ENCODE results near the gene WDR64. TPM values are rescaled to one million over a fixed set of nuclear protein-coding genes. Genes with fewer than 3 reads are reported as not detected.

WDR64 gene
- total RNA-seq, 2 donors from 2014 or later, result not detected

GRCh38 chr1:241632987-241633386 is 19.1 kb upstream of the WDR64 start:
- no peak for DNase-seq
- Histone ChIP-seq H3K9me3 (ENCODE audit: control insufficient read depth, low read length) (no peaks in the 10 kb centered on the region), H3K27me3 (ENCODE audit: control insufficient read depth, insufficient read depth, low read length, poor library complexity, severe bottlenecking) (peaks cover 64% of the 10 kb centered on the region), H3K27ac (ENCODE audit: low read depth, low read length) (no peak overlapping the region), H3K4me3 (ENCODE audit: low read length) (no peak overlapping the region), H3K36me3 (ENCODE audit: control insufficient read depth, insufficient read depth, low read length) (no peaks in the 10 kb centered on the region), H3K9ac (ENCODE audit: extremely low read depth, low read length, poor library complexity, severe bottlenecking) (no peak overlapping the region), H3K4me1 (ENCODE audit: control insufficient read depth, insufficient read depth, low read length) (no peaks in the 10 kb centered on the region)
- Mint-ChIP-seq H3K4me1 (peaks cover 8% of the 10 kb centered on the region), H3K27ac (no peak overlapping the region), H3K9me3 (no peaks in the 10 kb centered on the region), H3K27me3 (ENCODE audit: insufficient read depth) (peaks cover 52% of the 10 kb centered on the region), H3K4me3 (no peak overlapping the region), H3K36me3 (ENCODE audit: low read depth) (peaks cover 30% of the 10 kb centered on the region)
- no peak for TF ChIP-seq CTCF (conservative IDR thresholded peaks at IDR 0.05)
- 93% methylated on average over 3 of the region's 3 CpGs; no CpG with 5 or more reads in 1 of the 2 experiments for WGBS, 2 experiments (ENCODE audit: insufficient coverage in 1 of 2, insufficient read length in 1 of 2)

GRCh38 chr1:241635556-241636152 is 16.4 kb upstream of the WDR64 start:
- Histone ChIP-seq H3K4me1 (ENCODE audit: control insufficient read depth, insufficient read depth, low read length) (no peaks in the 10 kb centered on the region), H3K9ac (ENCODE audit: extremely low read depth, low read length, poor library complexity, severe bottlenecking) (no peak overlapping the region), H3K27me3 (ENCODE audit: control insufficient read depth, insufficient read depth, low read length, poor library complexity, severe bottlenecking) (peaks cover 78% of the 10 kb centered on the region), H3K36me3 (ENCODE audit: control insufficient read depth, insufficient read depth, low read length) (no peaks in the 10 kb centered on the region), H3K4me3 (ENCODE audit: low read length) (no peak overlapping the region), H3K27ac (ENCODE audit: low read depth, low read length) (no peak overlapping the region), H3K9me3 (ENCODE audit: control insufficient read depth, low read length) (no peaks in the 10 kb centered on the region)
- Mint-ChIP-seq H3K4me1 (peaks cover 18% of the 10 kb centered on the region), H3K36me3 (ENCODE audit: low read depth) (peaks cover 30% of the 10 kb centered on the region), H3K4me3 (no peak overlapping the region), H3K27ac (no peak overlapping the region), H3K9me3 (no peaks in the 10 kb centered on the region), H3K27me3 (ENCODE audit: insufficient read depth) (peaks cover 65% of the 10 kb centered on the region)
- WGBS, 2 experiments (ENCODE audit: insufficient coverage in 1 of 2, insufficient read length in 1 of 2), result 96% methylated on average over 4 of the region's 4 CpGs; no CpG with 5 or more reads in 1 of the 2 experiments
- no peak for DNase-seq
- no peak for TF ChIP-seq CTCF (conservative IDR thresholded peaks at IDR 0.05)

GRCh38 chr1:241636291-241636690 is 15.8 kb upstream of the WDR64 start:
- H3K36me3 ChIP-seq (ENCODE audit: control insufficient read depth, insufficient read depth, low read length), result no peaks in the 10 kb centered on the region
- Mint-ChIP-seq H3K4me1 (peaks cover 18% of the 10 kb centered on the region), H3K4me3 (no peak overlapping the region), H3K27me3 (ENCODE audit: insufficient read depth) (peaks cover 65% of the 10 kb centered on the region), H3K36me3 (ENCODE audit: low read depth) (peaks cover 30% of the 10 kb centered on the region), H3K9me3 (peaks cover 3% of the 10 kb centered on the region), H3K27ac (no peak overlapping the region)
- 100% methylated on average over 1 of the region's 1 CpG; no CpG with 5 or more reads in 1 of the 2 experiments for WGBS, 2 experiments (ENCODE audit: insufficient coverage in 1 of 2, insufficient read length in 1 of 2)
- H3K27ac ChIP-seq (ENCODE audit: low read depth, low read length), result no peak overlapping the region
- H3K27me3 ChIP-seq (ENCODE audit: control insufficient read depth, insufficient read depth, low read length, poor library complexity, severe bottlenecking), result peaks cover 78% of the 10 kb centered on the region
- H3K4me3 ChIP-seq (ENCODE audit: low read length), result no peak overlapping the region
- no peak for DNase-seq
- H3K9me3 ChIP-seq (ENCODE audit: control insufficient read depth, low read length), result peaks cover 6% of the 10 kb centered on the region
- H3K9ac ChIP-seq (ENCODE audit: extremely low read depth, low read length, poor library complexity, severe bottlenecking), result no peak overlapping the region
- no peak for TF ChIP-seq CTCF (conservative IDR thresholded peaks at IDR 0.05)
- H3K4me1 ChIP-seq (ENCODE audit: control insufficient read depth, insufficient read depth, low read length), result no peaks in the 10 kb centered on the region
